OCI-LY3 (cell line): Measurements from ENCODE around the gene SERPINB5.

Experiments used
- H2AFZ ChIP-seq: fragments of 200-600, 300-600 bp; shearing (Covaris generic); 2 replicates; pipeline ENCODE4 v1.6.0; 2014; ENCODE audit warnings: antibody characterized with exemption, low read depth, low read length
- H3K27ac ChIP-seq: fragments of 200-600, 300-600 bp; sonication (generic); 2 replicates; pipeline ENCODE4 v1.5.1; 2014; ENCODE audit warnings: mild to moderate bottlenecking, low read length, moderate library complexity, mixed read lengths
- H3K27me3 ChIP-seq: fragments of 200-600, 300-600 bp; sonication (generic); 2 replicates; pipeline ENCODE4 v1.6.1; 2014; ENCODE audit warnings: low read depth, low read length, mixed read lengths
- H3K36me3 ChIP-seq: fragments of 200-600, 300-600 bp; sonication (generic); replicated peaks from 2 replicates; pipeline ENCODE3; 2014; ENCODE audit warnings: low read depth, low read length, mixed read lengths
- H3K4me1 ChIP-seq: fragments of 300-600, 200-600 bp; sonication (generic); 2 replicates; pipeline ENCODE4 v1.6.1; 2014; ENCODE audit warnings: low read length, mixed read lengths
- H3K4me2 ChIP-seq: fragments of 200-600, 300-600 bp; sonication (generic); 2 replicates; pipeline ENCODE4 v1.6.1; 2014; ENCODE audit warnings: low read length, mixed read lengths
- H3K4me3 ChIP-seq: fragments of 300-600, 200-600 bp; sonication (generic); 2 replicates; pipeline ENCODE4 v1.5.1; 2014; ENCODE audit warnings: antibody characterized with exemption, mild to moderate bottlenecking, low read length, moderate library complexity
- H3K79me2 ChIP-seq: fragments of 300-600, 200-600 bp; shearing (Covaris generic); 2 replicates; pipeline ENCODE4 v1.6.1; 2014; ENCODE audit warnings: mild to moderate bottlenecking, low read length, mixed read lengths
- H3K9ac ChIP-seq: fragments of 300-600, 200-600 bp; shearing (Covaris generic); 2 replicates; pipeline ENCODE4 v1.6.0; 2014; ENCODE audit warnings: mild to moderate bottlenecking, low read length, moderate library complexity
- H3K9me3 ChIP-seq: fragments of 200-600, 300-600 bp; shearing (Covaris generic); 2 replicates; pipeline ENCODE4 v1.6.1; 2014; ENCODE audit warnings: low read length, mixed read lengths; ENCODE audit not compliant: insufficient read depth
- H4K20me1 ChIP-seq: fragments of 200-600, 300-600 bp; sonication (generic); 2 replicates; pipeline ENCODE4 v1.6.1; 2016; ENCODE audit warnings: low read length, mixed read lengths; ENCODE audit not compliant: insufficient read depth
- CTCF ChIP-seq: fragments of 200-600, 300-600 bp; sonication (generic); IDR thresholded peaks from 2 replicates; pipeline ENCODE4 v1.5.1; 2014; ENCODE audit warnings: antibody characterized with exemption, low read length, low read depth
- EZH2phosphoT487 ChIP-seq: fragments of 200-600 bp; shearing (Covaris generic); IDR thresholded peaks from 2 replicates; pipeline ENCODE4 v1.6.1; 2018; ENCODE audit warnings: antibody characterized with exemption, mixed run types, low read depth

Gene SERPINB5

GRCh38 chr18:63467699-63468098 is 9.1 kb upstream of the SERPINB5 start:
- Histone ChIP-seq H3K27me3 (peaks cover 10% of the 10 kb centered on the region), H2AFZ (no peak overlapping the region), H3K9ac (no peak overlapping the region), H4K20me1 (no peaks in the 10 kb centered on the region), H3K36me3 (no peaks in the 10 kb centered on the region), H3K4me3 (no peak overlapping the region), H3K27ac (no peak overlapping the region), H3K9me3 (no peaks in the 10 kb centered on the region), H3K79me2 (no peaks in the 10 kb centered on the region), H3K4me2 (no peak overlapping the region), H3K4me1 (no peaks in the 10 kb centered on the region)
- no peak for TF ChIP-seq EZH2phosphoT487
- TF ChIP-seq CTCF, result no peak

- Histone ChIP-seq H3K27me3 (peaks cover 10% of the 10 kb centered on the region), H2AFZ (no peak overlapping the region), H3K4me2 (no peak overlapping the region), H3K9ac (no peak overlapping the region), H4K20me1 (no peaks in the 10 kb centered on the region), H3K9me3 (no peaks in the 10 kb centered on the region), H3K36me3 (no peaks in the 10 kb centered on the region), H3K4me3 (no peak overlapping the region), H3K27ac (no peak overlapping the region), H3K79me2 (no peaks in the 10 kb centered on the region), H3K4me1 (no peaks in the 10 kb centered on the region)
- no peak for TF ChIP-seq EZH2phosphoT487
- TF ChIP-seq CTCF, result no peak
Observed at GRCh38 chr18:63468575-63468974, 8.2 kb upstream of the SERPINB5 start.

- Histone ChIP-seq H3K4me3 (no peak overlapping the region), H3K4me1 (no peaks in the 10 kb centered on the region), H2AFZ (no peak overlapping the region), H3K9ac (no peak overlapping the region), H3K79me2 (no peaks in the 10 kb centered on the region), H3K4me2 (no peak overlapping the region), H3K36me3 (no peaks in the 10 kb centered on the region), H4K20me1 (no peaks in the 10 kb centered on the region), H3K9me3 (no peaks in the 10 kb centered on the region), H3K27me3 (peaks cover 19% of the 10 kb centered on the region), H3K27ac (no peak overlapping the region)
- TF ChIP-seq EZH2phosphoT487 (no peak), CTCF (no peak)
Observed at GRCh38 chr18:63470751-63471150, 6.0 kb upstream of the SERPINB5 start.

- Histone ChIP-seq H3K79me2 (no peaks in the 10 kb centered on the region), H3K9ac (no peak overlapping the region), H3K27ac (no peak overlapping the region), H3K27me3 (peaks cover 19% of the 10 kb centered on the region), H2AFZ (no peak overlapping the region), H3K4me3 (no peak overlapping the region), H3K36me3 (no peaks in the 10 kb centered on the region), H4K20me1 (no peaks in the 10 kb centered on the region), H3K4me1 (no peaks in the 10 kb centered on the region), H3K4me2 (no peak overlapping the region), H3K9me3 (no peaks in the 10 kb centered on the region)
- TF ChIP-seq EZH2phosphoT487, result no peak
- no peak for TF ChIP-seq CTCF
Observed at GRCh38 chr18:63472380-63472779, 4.4 kb upstream of the SERPINB5 start.
